ENCODE results near the gene ARMC9.

- TF ChIP-seq CTCF (IDR thresholded peaks at IDR 0.05; ENCODE audit: extremely low read depth in 1 of 2, insufficient read depth in 1 of 2, low read depth in 1 of 2, low read length in 2 of 2) (no peak), POLR2AphosphoS5 (IDR thresholded peaks at IDR 0.05; ENCODE audit: insufficient read depth, low read depth, low read length) (no peak), EZH2 (IDR thresholded peaks at IDR 0.05; ENCODE audit: borderline replicate concordance, low read depth, low read length, severe bottlenecking) (no peak), MAX (IDR thresholded peaks at IDR 0.05; ENCODE audit: insufficient read depth, insufficient read length) (no peak), POLR2A (IDR thresholded peaks at IDR 0.05; ENCODE audit: low read depth, low read length) (no peak), JUN (IDR thresholded peaks at IDR 0.05; ENCODE audit: borderline replicate concordance, insufficient read depth, insufficient read length, low read depth) (no peak), FOS (IDR thresholded peaks at IDR 0.05; ENCODE audit: borderline replicate concordance, insufficient read depth, low read length) (no peak), GATA2 (IDR thresholded peaks at IDR 0.05; ENCODE audit: insufficient read depth, insufficient read length, low read depth, low read length) (no peak), MYC (IDR thresholded peaks at IDR 0.05; ENCODE audit: low read depth, low read length) (no peak)
These were observed 98.1 kb downstream of the ARMC9 start for GRCh38 chr2:231296401-231296974.

Measured in endothelial cell of umbilical vein (primary cell).